ENCODE measurements around the gene FGF18.
"Not testable (repeated sequence)": the region's sequence is repeated elsewhere in the genome, so short reads cannot be mapped to it uniquely, and the experiment has no call there.

Gene FGF18

GRCh38 chr5:171384999-171385398 is 34.4 kb upstream of the FGF18 start:
- TF ChIP-seq ZNF335 (tag by site-specific recombination; conservative IDR thresholded peaks at IDR 0.05) (0 out of 2 replicates have a peak, but pooled peaks have one; percentile 39), PRDM1 (tag by site-specific recombination; IDR thresholded peaks at IDR 0.05) (peak; percentile 47; the same call in 1 of the 2 replicates), ZNF362 (tag by site-specific recombination; IDR thresholded peaks at IDR 0.05) (peak; percentile 70), ZNF121 (tag by site-specific recombination; IDR thresholded peaks at IDR 0.05) (peak; percentile 85; the same call in 1 of the 2 replicates), ZNF18 (tag by site-specific recombination; IDR thresholded peaks at IDR 0.05) (peak; percentile 69), OSR2 (tag by site-specific recombination; IDR thresholded peaks at IDR 0.05) (peak; percentile 51)

GRCh38 chr5:171386006-171386671 is 33.3 kb upstream of the FGF18 start:
- Histone ChIP-seq H3K4me1 (ENCODE audit: control insufficient read depth, insufficient read depth, low read length) (no peaks in the 10 kb centered on the region), H3K27ac (ENCODE audit: extremely low read depth, low read depth, low read length) (no peak overlapping the region), H3K36me3 (ENCODE audit: control insufficient read depth in 2 of 2, insufficient read depth in 1 of 2, low read length in 2 of 2) (peaks cover 5 to 27% of the 10 kb centered on the region in 2 experiments; a peak in 2 of 3 replicates), H3K9me3 (ENCODE audit: control insufficient read depth, insufficient read depth, low read depth, low read length) (no peaks in the 10 kb centered on the region), H3K4me3 (ENCODE audit: low read depth, low read length) (no peak overlapping the region)
- TF ChIP-seq ZNF175 (tag by site-specific recombination; IDR thresholded peaks at IDR 0.05) (no peak), ZNF121 (tag by site-specific recombination; IDR thresholded peaks at IDR 0.05) (peak; percentile 78)
- CTCF ChIA-PET = interaction anchor here (0.6 kb wide), 1 partner anchor 20 kb away, joined by 7 read pairs; no protein-coding TSS in a partner anchor
- POLR2A ChIA-PET = interaction anchor here (0.7 to 1.9 kb wide), 6 partner anchors 10 to 621 kb away, joined by 3 to 8 read pairs (median 5); partner anchors contain the start of genes FBXW11 and TLX3

More at GRCh38 chr5:171384999-171385398, 34.4 kb upstream of the FGF18 start:
- H3K36me3 ChIP-seq (ENCODE audit: control insufficient read depth in 2 of 2, insufficient read depth in 1 of 2, low read length in 2 of 2) = peaks cover 0 to 16% of the 10 kb centered on the region in 2 experiments; a peak in 1 of 3 replicates
- CTCF ChIA-PET; POLR2A ChIA-PET; H3K27ac ChIP-seq (ENCODE audit: extremely low read depth, low read depth, low read length); H3K9me3 ChIP-seq (ENCODE audit: control insufficient read depth, insufficient read depth, low read depth, low read length); H3K4me3 ChIP-seq (ENCODE audit: low read depth, low read length); H3K4me1 ChIP-seq (ENCODE audit: control insufficient read depth, insufficient read depth, low read length): not testable (repeated sequence)

GRCh38 chr5:171386861-171387344 is 32.5 kb upstream of the FGF18 start:
- peaks cover 8 to 35% of the 10 kb centered on the region in 2 experiments; a peak in 2 of 3 replicates for H3K36me3 ChIP-seq (ENCODE audit: control insufficient read depth in 2 of 2, insufficient read depth in 1 of 2, low read length in 2 of 2)
- no peaks in the 10 kb centered on the region for H3K4me1 ChIP-seq (ENCODE audit: control insufficient read depth, insufficient read depth, low read length)
- ChIA-PET CTCF (no interaction called here), POLR2A (interaction anchor here (0.7 to 1.9 kb wide), 8 partner anchors 9 to 620 kb away, joined by 3 to 8 read pairs (median 4); partner anchors contain the start of genes FBXW11 and TLX3)
- H3K27ac ChIP-seq (ENCODE audit: extremely low read depth, low read depth, low read length) = peak overlapping the region; percentile 88
- H3K4me3 ChIP-seq (ENCODE audit: low read depth, low read length) = peak overlapping the region; percentile 63
- H3K9me3 ChIP-seq (ENCODE audit: control insufficient read depth, insufficient read depth, low read depth, low read length) = no peaks in the 10 kb centered on the region
- TF ChIP-seq ZFP37 (tag by site-specific recombination; IDR thresholded peaks at IDR 0.05) (0 out of 2 replicates have a peak, but pooled peaks have one; percentile 74), ZNF148 (tag by site-specific recombination; IDR thresholded peaks at IDR 0.05; ENCODE audit: borderline replicate concordance) (no peak), SP7 (tag by site-specific recombination; IDR thresholded peaks at IDR 0.05) (no peak), ZNF623 (tag by site-specific recombination; IDR thresholded peaks at IDR 0.05) (0 out of 2 replicates have a peak, but pooled peaks have one; percentile 17), IKZF3 (tag by site-specific recombination; IDR thresholded peaks at IDR 0.05) (0 out of 2 replicates have a peak, but pooled peaks have one; percentile 8), KLF10 (tag by site-specific recombination; IDR thresholded peaks at IDR 0.05) (0 out of 2 replicates have a peak, but pooled peaks have one; percentile 31), ZSCAN16 (tag by site-specific recombination; IDR thresholded peaks at IDR 0.05) (no peak), ZNF184 (tag by site-specific recombination; IDR thresholded peaks at IDR 0.05) (no peak), GLI2 (tag by site-specific recombination; IDR thresholded peaks at IDR 0.05; ENCODE audit: borderline replicate concordance, low read depth) (no peak), ZNF513 (tag by site-specific recombination; IDR thresholded peaks at IDR 0.05) (peak; percentile 6; the same call in 1 of the 2 replicates), ZNF660 (tag by site-specific recombination; IDR thresholded peaks at IDR 0.05) (peak; percentile 80; the same call in 1 of the 2 replicates), YY1 (tag by site-specific recombination; IDR thresholded peaks at IDR 0.05) (no peak), ZNF830 (tag by site-specific recombination; IDR thresholded peaks at IDR 0.05; ENCODE audit: low read depth) (no peak), ZNF639 (tag by site-specific recombination; IDR thresholded peaks at IDR 0.05) (peak; percentile 16; the same call in 1 of the 2 replicates)
